Left lobe of liver (tissue), 2 donors: ENCODE results near the gene PICALM. TPM values are rescaled to one million over a fixed set of nuclear protein-coding genes. Genes with fewer than 3 reads are reported as not detected.

Experiments
- ATAC-seq: fragments of 200-7000 bp; cut with Tn5 transposase; one replicate; pipeline ENCODE4 v1.9.1; 2020; ENCODE audit warnings: mild to moderate bottlenecking, moderate library complexity
- DNase-seq: peaks from one replicate; pipeline ENCODE4 v3.0.0-alpha.2; 2020; ENCODE audit warnings: low spot score
- total RNA-seq: library from RNA; stranded (reverse); gene quantifications from one replicate; pipeline ENCODE4 v1.2.1, GENCODE V29; 2021
- donor health status: DM: no; HTN: no; CAD: no; lungs with moderate emphysema.
- donor health status: DM: no; HTN: yes; CAD: no.

Gene PICALM
- total RNA-seq, 1 donor from 2014 or later, result 70.9 TPM

GRCh38 chr11:86052693-86053641 is 15.9 kb downstream of the PICALM start:
- ATAC-seq (peak; percentile 40), DNase-seq (no peak)

- ATAC-seq (no peak), DNase-seq (no peak)
These were observed 18.6 kb downstream of the PICALM start for GRCh38 chr11:86050196-86050709.

GRCh38 chr11:86047275-86047991 is 21.5 kb downstream of the PICALM start:
- no peak for DNase-seq
- ATAC-seq, result peak; percentile 55

- DNase-seq (no peak), ATAC-seq (no peak)
These were observed 22.8 kb downstream of the PICALM start for GRCh38 chr11:86046116-86046515.

- DNase-seq, result no peak
- no peak for ATAC-seq
These were observed 24.9 kb downstream of the PICALM start for GRCh38 chr11:86043765-86044503.

- ATAC-seq (peak; percentile 96), DNase-seq (no peak)
These were observed 26.9 kb downstream of the PICALM start for GRCh38 chr11:86041975-86042378.

GRCh38 chr11:86040919-86041850 is 27.7 kb downstream of the PICALM start:
- ATAC-seq (no peak), DNase-seq (no peak)

GRCh38 chr11:86039094-86039493 is 29.8 kb downstream of the PICALM start:
- DNase-seq (no peak), ATAC-seq (no peak)

GRCh38 chr11:86037743-86038142 is 31.1 kb downstream of the PICALM start:
- no peak for ATAC-seq
- DNase-seq, result no peak

- DNase-seq, result no peak
- no peak for ATAC-seq
These were observed 33.0 kb downstream of the PICALM start for GRCh38 chr11:86035920-86036319.

GRCh38 chr11:86035164-86035563 is 33.7 kb downstream of the PICALM start:
- no peak for DNase-seq
- peak; percentile 70 for ATAC-seq

- ATAC-seq, result peak; percentile 19
These were observed 34.2 kb downstream of the PICALM start for GRCh38 chr11:86034710-86035109.

GRCh38 chr11:86021377-86021776 is 47.5 kb downstream of the PICALM start:
- DNase-seq, result no peak
- ATAC-seq, result no peak

More at GRCh38 chr11:86034710-86035109, 34.2 kb downstream of the PICALM start:
- no peak for DNase-seq

- DNase-seq (no peak), ATAC-seq (no peak)
These were observed 50.6 kb downstream of the PICALM start for GRCh38 chr11:86018249-86018648.

- no peak for ATAC-seq
These were observed 52.4 kb downstream of the PICALM start for GRCh38 chr11:86016451-86016850.

GRCh38 chr11:86015699-86016098 is 53.2 kb downstream of the PICALM start:
- ATAC-seq (peak; percentile 28), DNase-seq (no peak)

More at GRCh38 chr11:86016451-86016850, 52.4 kb downstream of the PICALM start:
- DNase-seq, result no peak

- DNase-seq (no peak), ATAC-seq (no peak)
These were observed 54.7 kb downstream of the PICALM start for GRCh38 chr11:86014221-86014620.

- ATAC-seq, result no peak
These were observed 55.2 kb downstream of the PICALM start for GRCh38 chr11:86013713-86014112.

GRCh38 chr11:86011175-86011574 is 57.7 kb downstream of the PICALM start:
- no peak for ATAC-seq

More at GRCh38 chr11:86013713-86014112, 55.2 kb downstream of the PICALM start:
- DNase-seq, result no peak

GRCh38 chr11:86003654-86004053 is 65.2 kb downstream of the PICALM start:
- DNase-seq (no peak), ATAC-seq (no peak)

More at GRCh38 chr11:86011175-86011574, 57.7 kb downstream of the PICALM start:
- DNase-seq, result no peak
